Stimulated activated CD8-positive, alpha-beta memory T cell treated with anti-CD3 and anti-CD28 coated beads, Interleukin-7, amount 100 ng/mL, for 48 hours (primary cell): ENCODE data around the gene CNGA4.
"Not testable (repeated sequence)": the region's sequence is repeated elsewhere in the genome, so short reads cannot be mapped to it uniquely, and the experiment has no call there.

Experiments
- DNase-seq, 2 donors: peaks; one replicate each; pipeline ENCODE4 v3.0.0-alpha.2; 2020; ENCODE audit warnings: low read depth in 1 of 2; ENCODE audit errors: extremely low read depth in 1 of 2

Gene CNGA4

DNA sequence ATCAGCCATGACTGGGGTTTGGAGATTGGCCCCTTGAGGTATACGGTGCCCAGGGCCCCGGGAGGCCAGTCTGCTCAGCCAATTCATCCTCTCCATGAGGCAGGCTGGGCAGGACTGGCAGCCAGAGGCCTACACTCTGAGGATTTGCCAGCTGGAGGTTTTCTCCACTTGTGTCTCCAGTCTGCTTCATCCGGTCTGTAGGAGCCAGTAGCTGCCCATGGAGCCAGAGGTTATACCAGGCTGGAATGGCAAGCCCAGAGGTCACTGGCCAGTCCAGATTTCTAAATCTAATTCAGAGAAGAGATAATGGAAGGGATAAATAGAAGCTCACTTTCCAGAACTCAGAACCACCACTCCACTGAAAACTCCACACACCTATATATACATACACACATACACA lies 14.5 kb upstream of the CNGA4 start:
- no peak for DNase-seq

DNA sequence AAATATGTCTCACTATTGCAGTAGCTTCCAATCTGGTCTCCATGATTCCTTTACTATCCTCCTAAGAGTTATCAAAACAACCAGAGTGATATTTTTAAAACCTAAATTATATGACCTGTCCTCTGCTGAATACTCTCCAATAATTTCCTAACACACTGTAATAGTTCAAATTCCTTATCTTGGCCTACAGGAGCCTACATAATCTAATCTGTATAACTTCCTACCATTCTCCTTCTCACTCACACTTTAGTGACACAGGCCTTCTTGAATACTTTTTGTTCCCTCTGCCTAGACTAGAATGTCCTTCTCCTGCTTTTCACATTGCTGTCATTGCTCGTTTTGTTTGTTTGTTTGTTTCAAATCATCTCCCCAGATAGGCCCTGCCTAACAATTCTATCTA lies 13.9 kb upstream of the CNGA4 start:
- no peak for DNase-seq

DNA sequence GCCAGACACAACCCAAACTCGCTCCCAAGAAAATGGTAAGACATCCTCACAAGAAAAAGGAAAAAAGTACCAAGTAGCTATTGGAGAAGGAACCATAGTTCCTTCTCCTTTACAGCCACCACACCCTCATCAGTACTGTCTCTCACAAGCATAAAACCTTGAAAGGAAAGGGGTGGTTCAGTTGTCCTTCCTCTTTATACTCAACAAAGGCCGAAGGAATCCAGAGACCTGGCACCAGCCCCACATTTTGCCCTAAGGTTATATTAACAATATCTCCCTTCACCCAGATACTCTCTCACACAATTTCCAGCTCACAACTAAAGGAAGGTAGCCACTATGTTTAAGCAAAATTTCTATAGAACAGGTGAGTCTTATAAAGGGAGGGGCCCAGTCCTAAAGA lies 13.0 kb upstream of the CNGA4 start:
- DNase-seq: no peak

DNA sequence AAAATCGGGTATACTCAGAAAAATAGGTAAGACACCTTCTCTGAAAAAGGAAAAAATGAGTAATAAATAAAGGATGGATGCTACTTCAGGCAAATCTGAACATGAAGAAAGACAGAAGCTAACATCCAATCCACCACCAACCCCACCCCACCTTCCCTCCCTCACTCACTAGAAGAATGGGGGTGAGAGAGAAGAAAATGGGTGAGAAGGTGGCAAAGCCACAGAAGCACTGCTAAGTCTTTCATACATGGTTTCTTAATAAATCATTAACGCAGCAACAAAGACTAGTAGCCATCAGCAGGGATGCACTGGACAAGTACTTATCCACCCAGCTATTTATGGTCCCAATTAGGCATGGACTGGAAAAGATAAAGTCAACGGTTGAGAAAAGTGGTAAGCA lies 10.4 kb upstream of the CNGA4 start:
- no peak for DNase-seq

DNA sequence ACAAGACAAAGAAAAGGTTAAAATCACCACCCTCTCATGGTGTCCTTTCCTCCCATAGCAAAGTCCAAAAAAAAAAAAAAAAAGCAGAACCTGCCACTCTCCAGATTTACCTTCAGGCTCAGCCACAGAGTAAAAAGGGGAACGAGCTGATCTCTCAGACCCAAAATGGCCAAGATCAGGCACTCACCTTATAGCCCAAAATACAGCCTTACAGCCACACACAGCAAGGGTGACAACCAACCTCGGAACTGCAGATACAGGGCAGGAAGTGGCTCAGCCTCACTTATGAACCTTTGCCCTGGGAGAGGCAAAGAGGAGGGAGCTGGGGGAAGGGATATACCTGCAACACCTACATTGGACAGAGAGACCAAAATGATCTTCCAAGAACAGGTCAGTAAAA lies 9.0 kb upstream of the CNGA4 start:
- no peak for DNase-seq

DNA sequence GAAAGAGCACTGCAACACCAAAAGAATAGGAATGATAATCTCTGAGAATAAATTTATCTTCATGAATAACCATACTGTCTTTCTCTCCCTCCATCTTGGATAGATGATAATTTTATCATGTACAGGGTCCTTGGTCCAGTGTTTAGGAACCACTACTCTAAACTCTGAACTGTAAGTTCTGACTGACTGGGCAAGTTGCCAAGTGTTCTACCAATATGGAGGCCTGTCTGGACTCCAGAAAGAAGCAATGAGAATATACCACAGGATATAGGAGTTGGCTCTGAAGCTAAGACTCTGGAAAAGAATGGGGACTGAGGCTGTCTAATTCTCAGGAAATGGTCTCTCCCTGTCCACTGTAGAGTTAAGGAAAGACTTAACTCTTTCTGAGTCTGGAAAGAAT lies 6.0 kb upstream of the CNGA4 start:
- DNase-seq: no peak

DNA sequence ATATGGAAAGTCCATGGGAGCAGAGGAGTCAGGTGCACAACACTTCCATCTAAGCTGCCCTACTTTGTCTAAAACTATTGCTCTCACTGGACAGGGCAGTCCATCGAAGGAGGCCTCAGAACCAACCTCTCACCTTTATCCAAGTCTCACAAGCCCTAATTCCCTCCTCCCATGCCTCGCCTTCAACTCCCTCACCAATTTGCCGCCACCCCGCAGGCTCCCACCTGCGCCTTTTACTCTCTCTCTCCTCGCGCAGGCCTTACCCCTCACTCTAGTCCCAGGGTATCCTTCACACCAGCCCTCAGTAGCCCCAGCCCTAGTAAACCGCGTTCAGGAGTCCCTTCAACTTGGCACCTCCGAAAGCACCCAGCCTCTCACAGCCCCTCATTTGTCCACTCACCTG lies 4.9 kb upstream of the CNGA4 start:
- no peak for DNase-seq

DNA sequence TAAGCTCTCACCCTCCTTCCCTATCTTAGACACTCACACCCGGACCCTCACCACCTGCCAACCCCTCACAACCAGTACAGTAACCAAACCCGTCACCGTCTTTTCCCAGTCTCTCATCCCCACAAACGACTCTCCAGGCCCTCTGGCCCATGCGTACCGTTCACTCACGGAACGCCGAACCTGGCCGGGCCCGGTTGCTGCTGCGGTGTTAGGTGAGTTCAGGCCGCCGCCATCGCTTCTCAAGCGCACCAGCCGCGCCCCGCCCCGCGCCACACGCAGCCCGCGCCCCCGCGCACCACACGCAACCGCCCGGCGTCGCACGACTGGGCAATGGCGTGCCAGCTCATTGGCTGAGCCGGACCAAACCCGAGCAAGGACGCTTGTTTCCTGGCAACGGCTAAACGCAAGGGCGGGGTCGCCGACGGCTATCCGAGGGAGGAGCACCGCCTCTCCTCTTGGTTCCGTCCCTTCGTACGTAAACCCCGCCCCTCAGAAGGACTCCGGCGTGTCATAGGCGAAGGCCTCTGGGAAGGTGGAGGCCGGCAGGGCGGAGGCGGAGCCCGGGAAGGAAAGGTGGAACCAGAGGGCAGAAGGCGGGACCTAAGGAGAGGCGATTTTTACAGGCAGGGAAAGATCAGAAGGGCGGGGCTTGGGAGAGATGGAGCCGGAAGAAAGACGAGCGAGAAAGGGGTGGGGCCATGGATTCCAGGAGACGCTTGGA lies 4.3 kb upstream of the CNGA4 start, which contains the start of gene FHIP1B:
FHIP1B (minus strand) TSS at position 250 of the 721 bp plus-strand sequence. CDS start 10,120 bp downstream, outside the sequence.
- peak; percentile 99 to 100 for DNase-seq

DNA sequence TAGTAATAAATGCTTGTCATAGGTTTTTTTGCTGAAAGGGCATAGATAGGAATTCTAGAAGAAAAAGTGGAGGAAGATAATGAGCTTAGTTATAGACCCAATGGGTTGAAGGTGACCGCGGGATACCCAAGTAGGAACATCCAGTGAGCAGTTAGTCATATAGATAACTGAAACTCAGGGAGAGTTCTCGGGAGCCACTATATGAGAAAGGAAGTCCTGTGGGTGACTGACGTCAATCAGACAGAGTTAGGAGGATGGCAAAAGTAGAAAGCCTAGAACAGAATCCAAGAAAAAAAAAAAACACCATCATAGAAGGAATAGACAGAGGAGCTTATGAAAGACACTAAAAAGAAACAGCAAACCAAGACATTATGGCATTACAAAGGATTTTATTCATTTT lies 1.6 kb upstream of the CNGA4 start:
- no peak for DNase-seq

DNA sequence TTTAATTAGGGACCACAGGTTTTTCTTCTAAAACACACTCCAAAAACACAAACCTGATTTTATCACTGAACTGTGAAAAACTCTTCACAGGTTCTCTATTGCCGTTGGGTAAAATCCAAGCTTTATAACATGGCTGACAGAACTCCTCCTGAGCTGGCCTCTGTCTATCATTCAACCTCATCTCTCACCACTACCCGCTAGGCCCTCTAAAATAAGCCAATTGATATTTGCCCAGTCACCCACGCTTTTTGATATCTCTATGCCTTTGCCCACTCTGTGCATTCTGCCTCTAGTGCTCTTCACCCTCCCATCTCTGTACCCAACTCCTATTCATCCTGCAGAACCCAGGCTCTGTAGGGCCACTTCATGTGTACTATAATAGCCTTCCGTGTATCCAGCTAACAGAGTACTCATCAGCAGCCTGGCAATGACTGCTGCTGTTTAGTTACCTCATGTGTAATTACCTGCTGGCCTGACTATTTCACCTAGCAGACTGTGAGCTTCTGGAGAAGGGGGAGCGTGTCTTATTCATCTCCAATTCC lies 1.1 kb upstream of the CNGA4 start:
- no peak for DNase-seq

DNA sequence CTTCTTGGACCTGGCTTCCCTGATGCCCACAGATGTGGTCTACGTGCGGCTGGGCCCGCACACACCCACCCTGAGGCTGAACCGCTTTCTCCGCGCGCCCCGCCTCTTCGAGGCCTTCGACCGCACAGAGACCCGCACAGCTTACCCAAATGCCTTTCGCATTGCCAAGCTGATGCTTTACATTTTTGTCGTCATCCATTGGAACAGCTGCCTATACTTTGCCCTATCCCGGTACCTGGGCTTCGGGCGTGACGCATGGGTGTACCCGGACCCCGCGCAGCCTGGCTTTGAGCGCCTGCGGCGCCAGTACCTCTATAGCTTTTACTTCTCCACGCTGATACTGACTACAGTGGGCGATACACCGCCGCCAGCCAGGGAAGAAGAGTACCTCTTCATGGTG lies 1.2 kb downstream of the CNGA4 start:
- no peak for DNase-seq

DNA sequence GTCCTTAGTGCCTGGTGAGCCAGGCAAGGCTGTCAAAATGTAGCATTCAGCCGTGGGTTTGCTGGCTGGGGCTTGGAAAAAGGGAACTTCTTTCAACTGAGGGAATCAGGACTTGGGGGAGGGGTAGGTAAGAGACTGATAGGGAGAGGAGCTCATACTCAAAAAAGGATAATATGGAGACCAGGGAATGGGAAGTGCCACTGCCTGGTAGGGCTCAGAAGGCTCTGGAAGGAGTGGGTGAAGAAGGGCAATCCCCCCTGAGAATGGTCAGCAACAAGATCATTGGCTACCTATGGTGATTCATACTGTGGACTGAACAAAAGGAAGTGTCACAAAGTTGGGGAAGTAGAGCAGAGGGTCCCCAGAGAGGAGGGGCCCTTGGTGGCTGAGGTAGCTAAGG lies 1.9 kb downstream of the CNGA4 start:
- no peak for DNase-seq

DNA sequence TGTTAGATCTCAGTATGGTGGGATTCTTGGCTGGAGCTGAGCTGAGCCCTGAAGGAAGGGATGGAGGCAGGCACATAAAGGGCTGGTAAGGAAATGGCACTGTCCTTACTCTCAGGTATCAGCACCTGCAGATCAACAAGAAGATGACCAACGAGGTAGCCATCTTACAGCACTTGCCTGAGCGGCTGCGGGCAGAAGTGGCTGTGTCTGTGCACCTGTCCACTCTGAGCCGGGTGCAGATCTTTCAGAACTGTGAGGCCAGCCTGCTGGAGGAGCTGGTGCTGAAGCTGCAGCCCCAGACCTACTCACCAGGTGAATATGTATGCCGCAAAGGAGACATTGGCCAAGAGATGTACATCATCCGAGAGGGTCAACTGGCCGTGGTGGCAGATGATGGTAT lies 2.4 kb downstream of the CNGA4 start:
- DNase-seq: no peak

DNA sequence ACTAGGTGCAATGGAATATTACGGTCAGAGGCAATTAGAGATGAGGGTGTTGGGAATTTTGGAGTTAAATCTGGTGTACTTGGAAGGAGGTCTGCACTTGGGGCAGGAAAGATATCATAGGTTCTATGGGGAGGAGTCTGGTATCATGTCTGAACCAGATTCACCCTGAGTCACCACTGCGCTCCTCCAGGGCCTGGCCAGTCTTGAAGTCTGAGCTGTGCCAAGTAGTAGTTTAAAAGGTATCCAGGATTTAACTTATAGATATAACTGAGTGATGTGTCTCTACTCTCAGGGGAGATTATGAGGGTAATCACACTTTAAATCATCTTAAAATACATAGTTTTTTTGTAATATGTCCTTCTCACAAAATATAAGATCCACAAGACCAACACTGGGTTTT lies 6.6 kb downstream of the CNGA4 start:
- DNase-seq: no peak

DNA sequence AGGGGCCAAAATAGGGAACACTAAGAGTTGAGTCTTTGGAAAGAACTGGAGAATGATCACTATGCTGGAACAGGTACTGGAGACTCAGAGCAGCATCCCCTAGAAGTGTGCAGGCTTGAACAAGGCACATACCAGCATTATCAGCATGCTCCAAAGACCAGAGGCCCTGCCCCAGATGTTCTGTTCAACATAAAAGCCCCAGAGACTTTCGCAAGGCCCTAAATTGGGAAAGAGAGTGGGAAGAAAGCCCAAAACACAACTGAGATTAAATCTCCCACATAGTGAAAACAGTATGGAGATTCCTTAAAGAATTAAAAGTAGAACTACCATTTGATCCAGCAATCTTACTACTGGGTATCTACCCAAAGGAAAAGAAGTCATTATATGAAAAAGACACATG lies 9.4 kb downstream of the CNGA4 start:
- DNase-seq: no peak

DNA sequence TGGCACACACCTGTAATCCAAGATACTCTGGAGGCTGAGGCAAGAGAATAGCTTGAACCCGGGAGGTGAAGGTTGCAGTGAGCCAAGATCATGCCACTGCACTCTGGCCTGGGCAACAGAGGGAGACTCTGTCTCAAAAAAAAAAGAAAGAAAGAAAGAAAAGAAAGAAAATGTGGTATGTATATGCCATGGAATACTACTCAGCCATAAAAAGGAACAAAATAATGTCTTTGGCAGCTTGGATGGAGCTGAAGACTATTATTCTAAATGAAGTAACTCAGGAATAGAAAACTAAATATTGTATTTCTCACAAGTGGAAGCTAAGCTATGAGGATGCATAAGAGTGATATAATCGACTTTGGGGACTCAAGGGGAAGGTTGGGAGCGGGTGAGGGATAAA lies 10.0 kb downstream of the CNGA4 start:
- not testable (repeated sequence) for DNase-seq

DNA sequence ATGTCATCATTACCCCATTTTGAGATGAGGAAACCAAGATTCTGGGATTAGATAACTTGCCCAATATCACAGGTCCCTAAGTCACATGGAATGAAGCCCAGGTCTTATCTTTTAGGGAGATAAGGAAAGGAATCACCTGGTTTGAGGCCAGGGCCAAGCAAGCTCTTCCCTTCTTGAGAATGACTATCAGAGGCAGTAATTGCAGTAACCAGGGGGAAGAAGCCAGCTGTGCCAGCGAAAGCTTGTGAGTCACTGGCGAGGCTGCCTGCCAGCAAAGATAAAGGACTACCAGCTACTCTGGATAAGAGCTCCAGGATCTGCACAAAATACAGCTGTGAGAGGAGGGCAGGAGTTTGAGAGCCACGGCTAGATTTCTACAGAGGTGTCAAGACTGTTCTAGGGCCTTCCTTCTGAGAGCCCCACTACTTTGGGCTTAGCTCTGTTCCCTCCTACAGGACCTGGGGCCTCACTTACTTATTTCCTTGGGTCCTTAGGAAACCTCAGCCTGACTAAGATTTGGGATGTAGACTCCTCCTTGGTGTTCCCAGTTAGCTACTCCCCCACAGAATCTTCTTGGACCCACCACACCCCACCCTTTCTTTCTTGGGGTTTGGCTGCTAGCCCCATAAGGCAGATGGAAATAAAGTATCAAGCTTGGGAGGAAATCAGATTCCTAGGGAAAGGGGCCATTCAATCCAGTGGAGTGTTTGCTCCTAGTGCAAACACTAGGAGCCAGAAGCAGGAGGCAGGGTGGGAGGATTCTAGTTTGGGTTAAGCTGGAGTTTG lies 11.1 kb downstream of the CNGA4 start:
- no peak for DNase-seq

DNA sequence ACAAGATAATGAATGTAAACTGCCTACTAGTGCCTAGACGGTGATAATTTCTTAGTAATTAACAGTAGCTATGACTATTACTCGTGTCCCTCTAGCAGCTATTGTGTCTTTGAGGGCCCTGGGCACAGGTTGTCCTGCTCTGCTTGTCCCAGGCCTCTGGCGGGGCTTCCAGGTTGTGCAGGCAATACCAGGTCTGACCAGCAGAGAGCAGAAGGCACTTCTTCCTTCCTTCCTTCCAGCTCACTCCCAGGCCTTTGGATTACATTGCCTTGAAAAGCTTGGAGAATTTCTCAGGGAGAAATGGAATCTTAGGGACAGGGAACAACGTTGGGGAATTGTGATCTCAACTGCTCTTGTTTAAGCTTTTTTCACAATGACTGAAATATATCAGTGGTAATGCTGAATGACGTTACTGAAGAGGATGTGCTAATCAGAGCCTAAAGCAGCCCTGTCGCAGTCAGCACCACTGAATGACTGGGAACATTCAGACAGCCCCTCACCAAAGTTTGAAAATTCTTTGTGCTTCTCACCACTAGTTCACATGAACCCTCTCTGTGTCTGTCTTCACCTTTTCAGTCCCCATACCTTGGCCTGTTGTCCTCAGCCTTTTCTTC lies 12.3 kb downstream of the CNGA4 start:
- DNase-seq: peak in 1 of 2 donors; percentile 15

DNA sequence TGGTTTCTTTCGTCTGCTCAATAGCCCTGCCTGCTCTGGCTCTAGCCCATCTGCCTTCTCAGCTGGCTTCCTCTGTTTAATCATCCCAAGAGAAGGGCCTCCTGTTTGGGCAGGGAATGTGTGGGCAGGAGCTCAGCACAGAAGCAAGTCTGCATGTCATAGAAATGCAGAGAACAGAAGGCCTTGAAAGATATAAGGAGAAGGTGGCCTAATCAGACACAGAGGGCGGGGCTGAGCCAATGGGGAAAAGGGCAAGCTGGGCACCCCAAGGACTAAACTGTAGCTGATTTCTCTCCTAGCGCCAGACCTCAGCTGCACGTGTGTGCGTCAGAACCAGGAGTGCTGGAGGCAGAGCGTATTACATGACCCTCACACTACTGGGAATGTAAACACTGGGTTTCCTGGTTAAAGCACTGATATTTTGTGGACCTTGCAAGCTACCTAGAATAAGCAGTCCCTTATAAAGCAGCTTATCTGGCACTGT lies 13.1 kb downstream of the CNGA4 start:
- DNase-seq: no peak

DNA sequence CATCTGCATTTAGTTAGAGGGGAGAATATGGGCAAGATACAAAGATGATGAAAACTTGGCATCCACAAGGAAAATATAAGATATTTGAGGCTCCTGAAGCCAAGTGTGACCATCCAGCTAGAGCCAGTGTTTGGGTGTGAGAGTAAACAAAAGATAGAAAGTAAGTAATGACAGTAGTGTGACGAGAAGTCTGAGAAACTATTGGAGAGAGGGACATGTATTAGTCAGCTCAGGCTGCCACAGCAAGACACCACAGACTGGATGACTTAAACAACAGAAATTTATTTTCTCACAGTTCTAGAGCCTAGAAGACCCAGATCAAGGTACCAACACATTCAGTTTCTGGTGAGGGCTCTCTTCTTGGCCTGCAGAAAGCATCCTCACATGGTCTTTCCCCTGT lies 14.3 kb downstream of the CNGA4 start:
- DNase-seq: no peak

DNA sequence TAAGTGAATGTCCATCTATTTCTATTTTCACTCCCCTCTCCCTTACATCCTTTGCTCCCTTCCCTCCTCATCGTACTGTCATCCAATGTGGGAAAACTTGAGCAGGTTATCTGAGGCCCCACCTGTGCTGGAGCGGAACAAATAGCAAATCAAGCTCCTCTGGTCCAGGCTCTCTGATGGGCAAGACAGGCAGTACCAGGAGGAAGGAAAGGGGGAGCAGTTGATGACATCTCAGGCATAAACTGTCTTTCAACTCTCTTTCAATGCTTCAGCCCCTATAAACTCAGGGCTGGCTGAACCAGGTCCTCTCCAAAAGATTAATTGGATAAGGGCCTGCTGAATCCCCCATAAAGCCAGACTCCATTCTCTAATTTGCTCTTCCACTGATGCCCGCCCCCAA lies 19.3 kb downstream of the CNGA4 start:
- no peak for DNase-seq
